Hippocampal formation (tissue), 2 donors: ENCODE measurements around the gene PRPF40A.

Experiments
- DNase-seq, 2 donors: peaks; one replicate each; lab custom pipeline; 2025; lab: John Stamatoyannopoulos, UW

PRPF40A gene

DNA sequence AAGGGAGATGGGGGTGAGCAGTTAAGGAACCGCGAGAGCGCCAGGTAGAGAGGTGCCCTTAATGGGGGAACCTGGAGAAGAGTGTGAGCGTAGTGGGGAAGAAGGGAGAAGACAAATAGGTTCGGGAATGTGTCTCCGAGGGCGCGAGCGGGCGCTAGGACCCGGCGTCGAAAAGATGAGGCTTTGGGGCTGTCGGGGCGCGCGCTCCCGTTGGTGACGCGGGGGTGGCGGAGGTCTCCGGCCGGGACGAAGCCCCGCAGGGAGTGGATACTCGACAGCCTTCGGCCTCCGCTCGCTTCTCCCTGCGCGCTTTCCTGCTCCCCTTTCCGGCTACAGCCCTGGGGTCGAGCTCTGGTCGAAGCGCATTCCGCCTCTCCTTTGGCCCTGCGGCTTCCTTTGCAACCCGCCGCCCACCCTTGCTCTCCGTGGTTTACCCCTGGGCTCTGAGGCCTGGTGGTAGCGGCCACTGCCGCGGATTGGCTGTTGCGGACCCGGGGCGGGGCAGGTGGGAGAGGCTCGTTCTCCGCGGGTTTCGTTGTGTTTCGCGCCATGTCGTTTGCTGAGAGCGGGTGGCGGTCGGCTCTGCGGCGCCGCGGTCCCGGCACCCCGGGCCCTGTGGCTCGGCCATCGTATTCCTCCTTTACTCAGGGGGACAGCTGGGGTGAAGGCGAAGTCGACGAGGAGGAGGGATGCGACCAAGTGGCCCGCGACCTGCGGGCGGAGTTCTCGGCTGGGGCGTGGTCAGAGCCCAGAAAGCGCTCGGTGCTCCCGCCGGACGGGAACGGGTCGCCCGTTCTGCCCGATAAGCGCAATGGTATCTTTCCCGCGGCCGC is 1.0 kb upstream of the PRPF40A start, which contains the start of gene ARL6IP6:
ARL6IP6 (plus strand) TSS at position 545 of the 833 bp plus-strand sequence; CDS start at position 550, 5 bp downstream.
- peak; percentile 90 to 96 for DNase-seq

DNA sequence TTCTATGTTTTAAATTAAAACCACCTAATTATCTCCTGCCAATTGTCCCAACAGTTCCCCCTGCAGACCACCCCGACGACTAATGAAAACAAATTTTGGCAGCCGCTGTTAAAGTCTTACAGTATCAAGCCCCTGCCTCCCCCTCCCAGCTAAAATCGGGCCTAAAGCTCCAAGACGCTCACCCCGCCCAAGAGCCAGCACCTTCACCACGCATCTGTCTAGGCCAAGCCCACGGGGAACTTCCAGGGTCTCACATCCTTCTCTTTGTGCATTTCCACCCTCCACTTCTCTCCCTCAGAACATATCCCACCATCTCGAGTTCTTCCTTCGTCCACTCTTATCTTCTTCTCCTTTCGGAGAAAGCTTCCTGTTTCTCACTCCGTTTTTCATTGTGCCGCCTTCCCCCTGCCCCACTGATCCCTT is 445 bp downstream of the PRPF40A start:
- no peak for DNase-seq

- DNase-seq, result no peak
Measured at GRCh38 chr2:152715854-152716428, 1.3 kb downstream of the PRPF40A start.

DNA sequence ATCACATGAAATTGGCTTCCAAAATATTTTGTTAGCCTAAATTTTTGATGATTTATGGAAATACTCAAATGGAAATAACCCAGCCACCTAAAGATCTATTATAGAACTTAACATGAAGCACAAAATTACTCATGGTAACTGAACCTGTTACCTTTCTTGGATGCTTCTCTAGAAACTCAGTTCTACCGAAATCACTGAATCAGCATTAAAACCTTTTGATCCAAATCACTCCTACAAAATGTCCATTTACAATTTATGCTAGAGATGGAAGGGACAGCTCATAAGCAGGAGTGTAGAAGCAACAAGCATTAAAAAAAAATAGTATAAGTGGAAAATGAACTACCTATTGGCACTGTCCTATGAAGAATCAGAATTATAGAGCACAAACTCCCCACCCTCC is 2.1 kb downstream of the PRPF40A start:
- DNase-seq, result no peak

DNA sequence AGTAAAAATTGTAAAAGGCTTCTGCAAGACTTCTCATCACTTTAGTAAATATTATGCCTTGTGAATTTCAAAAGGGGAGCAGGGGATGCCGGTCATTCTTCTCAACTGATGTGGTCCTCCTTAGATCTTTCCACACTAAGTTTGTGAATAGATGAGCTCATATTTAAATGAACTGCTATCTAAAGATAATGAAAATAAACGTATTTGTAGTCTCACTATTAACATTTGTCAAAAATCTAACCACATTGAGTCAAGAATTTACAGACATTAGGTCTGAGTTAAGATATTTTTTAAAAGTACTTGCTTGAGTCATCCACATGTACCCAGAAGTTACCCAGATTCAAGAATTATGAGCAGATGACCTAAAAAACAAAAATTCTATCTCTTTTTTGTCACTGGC is 6.5 kb downstream of the PRPF40A start:
- no peak for DNase-seq

DNA sequence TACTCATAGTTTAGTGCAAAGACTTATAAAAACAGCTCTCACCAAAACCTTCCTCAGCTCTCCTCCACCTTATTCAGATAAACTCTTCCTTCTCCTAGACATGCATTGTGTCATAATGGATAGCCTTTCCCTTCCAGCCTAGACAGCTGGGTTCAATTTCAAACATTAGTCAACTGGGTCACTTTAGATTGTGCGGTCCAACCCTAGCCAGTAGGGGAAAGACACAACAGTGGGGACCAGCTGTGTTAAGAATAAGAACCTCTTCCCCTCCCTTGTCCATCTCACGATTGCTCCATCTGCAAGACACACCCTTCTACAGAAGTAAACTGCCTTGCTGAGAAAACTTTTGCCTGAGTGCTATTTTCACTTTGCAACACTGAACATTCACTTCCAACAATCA is 8.5 kb downstream of the PRPF40A start:
- no peak for DNase-seq

DNA sequence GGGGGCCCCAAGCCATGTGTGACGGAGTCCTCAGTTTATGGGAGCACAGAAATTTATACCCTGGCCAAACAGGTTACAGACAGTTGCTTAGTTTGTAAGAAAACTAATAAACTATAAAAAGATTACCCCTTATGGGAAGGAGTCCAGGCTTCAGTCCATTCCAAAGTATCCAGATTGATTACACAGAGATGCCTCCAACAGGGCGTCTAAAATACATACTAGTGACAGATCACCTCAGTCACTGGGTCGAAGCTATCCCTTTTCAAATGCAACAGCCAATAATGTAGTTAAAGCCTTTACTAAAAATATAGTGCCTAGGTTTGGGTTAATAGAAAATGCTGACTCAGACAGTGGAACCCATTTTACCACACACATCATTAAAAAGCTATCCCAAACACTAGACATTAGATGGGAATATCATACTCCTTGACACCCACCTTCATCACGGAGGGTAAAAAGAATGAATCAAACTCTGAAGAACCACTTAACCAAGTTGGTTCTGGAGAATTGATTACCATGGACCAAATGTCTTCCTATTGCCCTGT is 10.7 kb downstream of the PRPF40A start:
- DNase-seq, result no peak

DNA sequence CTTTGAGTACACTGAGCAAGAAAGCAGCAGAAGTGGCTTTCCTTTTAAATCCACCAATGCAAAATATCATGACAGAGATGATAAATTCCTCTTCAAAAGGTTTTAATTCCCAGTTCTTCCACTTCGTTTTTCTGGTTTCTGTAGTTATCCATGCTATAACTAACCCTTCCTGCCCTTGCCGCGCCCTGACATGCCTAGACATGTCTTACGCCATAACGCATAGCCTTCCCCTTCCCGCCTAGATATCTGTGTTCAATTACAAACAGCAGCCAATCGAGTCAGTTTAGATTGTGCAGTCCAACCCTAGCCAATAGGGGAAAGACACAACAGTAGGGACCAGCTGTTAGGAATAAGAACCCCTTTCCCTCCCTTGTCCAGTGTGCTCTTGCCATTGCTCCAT is 16.1 kb downstream of the PRPF40A start:
- no peak for DNase-seq

GRCh38 chr2:152696476-152696875 is 20.8 kb downstream of the PRPF40A start:
- no peak for DNase-seq

DNA sequence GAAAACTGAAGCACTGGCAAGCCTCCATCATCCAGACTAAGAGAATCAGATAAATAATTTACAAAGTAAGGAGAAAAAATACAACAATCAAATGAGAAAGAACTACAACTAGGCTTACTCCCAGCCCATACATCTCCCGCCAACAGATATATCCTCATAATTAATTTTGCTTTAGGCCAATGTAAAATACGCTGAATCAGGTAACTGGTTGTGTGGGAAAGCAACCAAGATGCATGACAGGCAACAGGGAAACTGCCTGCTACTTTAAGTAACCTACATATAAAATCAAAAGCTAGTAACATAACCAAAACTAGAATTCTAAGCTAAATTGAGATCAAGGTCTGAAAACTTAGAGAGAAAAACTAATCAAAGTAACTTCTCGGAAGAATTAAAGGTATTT is 21.5 kb downstream of the PRPF40A start:
- DNase-seq, result no peak

DNA sequence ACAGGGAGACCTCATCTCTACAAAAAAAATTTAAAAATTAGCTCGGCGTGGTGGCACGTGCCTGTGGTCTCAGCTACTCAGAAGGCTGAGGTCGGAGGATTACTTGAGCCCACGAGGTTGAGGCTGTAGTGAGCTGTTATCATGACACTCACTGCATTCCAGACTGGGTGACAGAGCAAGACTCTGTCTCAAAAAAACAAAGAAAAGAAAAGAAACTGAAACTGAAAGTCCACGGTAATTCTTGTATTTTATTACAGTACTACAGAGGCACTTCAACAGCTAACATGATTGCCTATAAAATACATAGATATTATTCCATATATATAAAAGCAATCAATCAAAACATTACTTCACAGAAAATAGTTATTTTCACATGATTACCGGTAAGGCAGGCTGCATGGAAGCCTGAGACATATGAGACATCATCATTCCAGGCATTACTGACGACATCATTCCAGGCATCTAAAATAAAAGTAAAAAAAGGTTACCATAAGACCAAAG is 23.1 kb downstream of the PRPF40A start:
- DNase-seq, result no peak

DNA sequence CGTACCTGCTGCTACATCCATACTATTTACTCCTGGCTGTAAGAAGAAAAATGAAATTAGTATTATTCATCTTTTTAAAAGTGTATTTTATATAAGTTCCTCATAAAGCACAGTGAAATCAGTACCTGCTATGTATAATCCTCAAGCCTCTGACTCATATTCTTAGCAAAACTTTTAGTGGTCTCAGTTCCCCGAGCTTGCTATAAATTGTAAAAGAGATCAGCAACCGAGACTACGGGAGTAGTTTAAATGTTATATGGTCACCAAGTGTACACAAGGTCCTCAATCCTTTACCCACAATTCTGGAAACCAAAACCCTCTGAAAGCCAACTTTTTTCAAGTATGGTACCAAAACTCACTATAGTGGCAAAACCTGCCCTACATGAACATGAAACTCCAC is 24.2 kb downstream of the PRPF40A start:
- DNase-seq, result no peak

DNA sequence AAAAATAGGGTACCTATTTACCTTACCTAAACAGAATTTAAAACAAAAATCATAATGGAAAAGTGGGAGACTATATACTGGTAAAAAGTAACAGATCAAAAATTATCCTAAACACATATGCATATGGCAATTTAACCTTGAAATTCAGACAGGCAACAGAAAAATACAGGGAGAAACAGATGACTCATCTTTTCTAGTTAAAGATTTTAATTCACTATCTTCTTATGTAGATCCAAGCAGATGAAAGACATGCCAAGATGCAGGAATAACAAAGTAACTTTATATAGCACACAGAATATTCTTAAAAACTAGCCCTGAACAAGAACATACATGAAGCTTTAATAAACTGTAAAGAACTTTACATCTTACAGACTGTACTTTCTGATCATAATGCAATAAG is 30.9 kb downstream of the PRPF40A start:
- no peak for DNase-seq

- DNase-seq, result no peak
Measured at GRCh38 chr2:152683400-152683799, 33.9 kb downstream of the PRPF40A start.

- no peak for DNase-seq
Measured at GRCh38 chr2:152682663-152683062, 34.6 kb downstream of the PRPF40A start.

GRCh38 chr2:152678808-152679207 is 38.5 kb downstream of the PRPF40A start:
- DNase-seq, result no peak

DNA sequence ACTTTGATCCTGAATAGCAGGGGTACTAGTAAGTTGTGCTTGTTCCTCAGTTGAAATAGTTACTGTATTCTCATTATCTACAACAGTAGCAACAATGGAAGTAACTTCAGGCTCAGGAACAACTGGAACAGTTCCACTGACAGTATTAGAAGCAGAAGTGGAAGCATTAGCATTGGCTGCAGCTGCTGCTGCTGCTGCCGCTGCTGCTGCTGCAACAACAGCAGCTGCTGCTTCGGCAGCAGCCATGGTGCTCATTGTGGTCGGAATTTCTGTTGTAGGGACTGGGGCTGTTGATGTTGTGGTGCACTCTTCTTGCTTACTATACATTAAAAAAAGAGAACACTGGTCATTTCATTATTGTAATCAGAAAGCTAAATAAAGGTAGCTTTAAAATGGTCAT is 40.8 kb downstream of the PRPF40A start:
- DNase-seq, result no peak

DNA sequence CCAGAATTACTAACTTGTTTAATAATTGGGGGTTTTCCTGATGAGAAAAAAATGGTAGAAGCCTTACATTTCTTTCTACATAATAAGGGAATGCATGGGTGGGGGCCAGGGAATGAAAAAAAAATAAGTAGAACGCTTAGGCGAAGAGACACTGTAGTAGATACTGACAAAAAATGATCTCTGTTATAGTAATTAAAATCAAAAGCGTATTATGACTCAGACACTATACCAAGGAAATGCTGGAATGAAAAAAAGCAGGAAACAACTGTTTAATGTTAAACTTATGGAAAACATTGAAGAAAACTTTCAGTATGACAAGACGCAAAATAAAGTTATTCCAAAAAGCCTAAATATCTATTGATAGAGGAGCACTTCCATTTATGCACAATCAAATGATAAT is 42.9 kb downstream of the PRPF40A start:
- no peak for DNase-seq

DNA sequence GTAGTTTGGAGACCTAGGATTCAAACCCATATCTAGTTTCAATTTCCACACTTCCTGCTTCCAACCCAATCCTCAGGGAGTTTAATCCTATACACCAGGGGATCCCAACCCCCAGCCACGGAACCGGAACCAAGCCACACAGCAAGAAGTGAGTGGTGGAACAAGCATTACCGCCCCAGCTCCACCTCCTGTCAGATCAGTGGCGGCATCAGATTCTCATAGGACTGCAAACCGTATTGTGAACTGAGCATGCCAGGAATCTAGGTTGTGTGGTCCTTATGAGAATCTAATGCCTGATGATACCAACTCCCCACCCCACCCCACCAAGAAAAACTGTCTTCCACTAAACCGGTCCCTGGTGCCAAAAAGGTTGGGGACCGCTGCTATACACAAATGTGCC is 52.5 kb downstream of the PRPF40A start:
- no peak for DNase-seq

GRCh38 chr2:152661076-152661475 is 56.2 kb downstream of the PRPF40A start:
- DNase-seq, result no peak

GRCh38 chr2:152658221-152658620 is 59.0 kb downstream of the PRPF40A start:
- no peak for DNase-seq

DNA sequence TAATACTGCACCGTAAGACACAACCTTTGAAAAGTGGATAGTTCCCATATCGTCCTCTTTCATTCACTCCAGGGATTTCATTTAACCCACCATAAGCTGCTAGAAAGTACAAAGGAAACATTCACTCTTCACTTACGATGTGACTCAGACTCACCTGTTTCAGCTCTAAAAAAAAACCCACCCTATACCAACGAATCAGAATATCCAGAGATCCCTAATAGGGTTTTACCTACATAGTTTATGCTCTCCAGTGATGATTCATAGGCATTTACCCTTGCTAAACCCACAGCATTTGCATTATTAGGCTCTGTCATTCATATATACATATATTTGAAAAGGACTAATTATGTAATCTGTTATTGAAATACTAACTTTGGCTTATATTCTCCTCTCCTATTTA is 60.2 kb downstream of the PRPF40A start:
- no peak for DNase-seq

DNA sequence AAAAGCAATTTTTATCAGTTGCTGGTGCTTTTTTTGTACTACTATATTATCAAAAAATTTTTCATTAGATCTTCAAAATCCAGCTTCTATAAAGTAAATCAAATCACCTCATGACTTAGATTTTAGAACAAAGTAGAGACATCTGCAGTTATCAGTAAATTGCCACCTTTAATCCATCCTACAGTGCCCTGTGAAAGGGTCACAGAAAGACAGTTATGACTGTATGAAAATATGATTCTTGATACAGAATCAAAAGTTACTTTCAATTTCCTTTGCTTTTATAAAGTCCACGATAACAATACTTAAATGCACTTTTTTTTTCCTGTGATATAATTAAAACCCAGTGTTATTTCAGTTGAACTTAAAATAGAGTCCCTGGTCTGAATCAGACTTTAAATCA is 61.4 kb downstream of the PRPF40A start:
- no peak for DNase-seq
